H9 (cell line): ENCODE results near the gene PUM1. TPM values are rescaled to one million over a fixed set of nuclear protein-coding genes. Genes with fewer than 3 reads are reported as not detected.

Experiments
- DNase-seq: peaks from one replicate; pipeline ENCODE4 v3.0.0-alpha.2; 2017
- H2AFZ ChIP-seq: one replicate; pipeline ENCODE4 v1.6.1; 2013; ENCODE audit warnings: mild to moderate bottlenecking, low read length, control low read depth, moderate library complexity
- H2AK5ac ChIP-seq: 2 replicates; pipeline ENCODE4 v1.6.1; 2013; ENCODE audit warnings: low read length, control low read depth, mixed read lengths; ENCODE audit not compliant: insufficient read length
- H2BK120ac ChIP-seq: one replicate; pipeline ENCODE4 v1.6.1; 2013; ENCODE audit warnings: low read depth, mild to moderate bottlenecking, low read length, control low read depth, inconsistent platforms; ENCODE audit not compliant: poor library complexity, severe bottlenecking
- H2BK12ac ChIP-seq: 2 replicates; pipeline ENCODE4 v1.6.1; 2013; ENCODE audit warnings: low read length, control low read depth, mixed read lengths, low read depth; ENCODE audit not compliant: insufficient read length
- H2BK15ac ChIP-seq: 2 replicates; pipeline ENCODE4 v1.6.1; 2013; ENCODE audit warnings: low read depth, low read length, control low read depth
- H2BK20ac ChIP-seq: one replicate; pipeline ENCODE4 v1.6.1; 2013; ENCODE audit warnings: low read depth, mild to moderate bottlenecking, low read length, control low read depth, inconsistent platforms; ENCODE audit not compliant: poor library complexity, severe bottlenecking
- H2BK5ac ChIP-seq: 2 replicates; pipeline ENCODE4 v1.6.1; 2013; ENCODE audit warnings: low read length, control low read depth, mixed read lengths; ENCODE audit not compliant: insufficient read length
- H3K14ac ChIP-seq: 2 replicates; pipeline ENCODE4 v1.6.1; 2013; ENCODE audit warnings: low read length, control low read depth; ENCODE audit not compliant: insufficient read depth
- H3K18ac ChIP-seq: 2 replicates; pipeline ENCODE4 v1.6.1; 2013; ENCODE audit warnings: low read depth, mild to moderate bottlenecking, mixed read lengths, low read length, control low read depth; ENCODE audit not compliant: insufficient read length
- H3K23ac ChIP-seq: 2 replicates; pipeline ENCODE4 v1.6.1; 2013; ENCODE audit warnings: low read length, control low read depth, mixed read lengths, low read depth; ENCODE audit not compliant: insufficient read length
- H3K23me2 ChIP-seq: 2 replicates; pipeline ENCODE4 v1.6.1; 2013; ENCODE audit warnings: low read depth, mild to moderate bottlenecking, mixed read lengths, low read length, control low read depth; ENCODE audit not compliant: insufficient read length, poor library complexity, severe bottlenecking
- H3K27ac ChIP-seq: 2 replicates; pipeline ENCODE4 v1.5.1; 2013; ENCODE audit warnings: low read length, control low read depth, mixed read lengths, low read depth; ENCODE audit not compliant: insufficient read length
- H3K27me3 ChIP-seq: 2 replicates; pipeline ENCODE4 v1.6.1; 2013; ENCODE audit warnings: low read length, control low read depth, inconsistent platforms; ENCODE audit not compliant: insufficient read depth
- H3K4ac ChIP-seq: 2 replicates; pipeline ENCODE4 v1.6.1; 2013; ENCODE audit warnings: low read depth, mild to moderate bottlenecking, control low read depth, inconsistent platforms, low read length, moderate library complexity
- H3K4me1 ChIP-seq: 2 replicates; pipeline ENCODE4 v1.6.1; 2013; ENCODE audit warnings: low read length, control low read depth, inconsistent platforms; ENCODE audit not compliant: insufficient read depth
- H3K4me2 ChIP-seq: 2 replicates; pipeline ENCODE4 v1.6.1; 2013; ENCODE audit warnings: low read length, control low read depth, mixed read lengths; ENCODE audit not compliant: insufficient read length, insufficient read depth
- H3K56ac ChIP-seq: 2 replicates; pipeline ENCODE4 v1.6.1; 2013; ENCODE audit warnings: low read depth, mild to moderate bottlenecking, mixed read lengths, low read length, control low read depth; ENCODE audit not compliant: insufficient read length
- H3K79me1 ChIP-seq: 2 replicates; pipeline ENCODE4 v1.6.1; 2013; ENCODE audit warnings: low read depth, mild to moderate bottlenecking, moderate library complexity, low read length, control low read depth, inconsistent platforms; ENCODE audit not compliant: insufficient read depth, poor library complexity, severe bottlenecking
- H3K79me2 ChIP-seq: 2 replicates; pipeline ENCODE4 v1.6.1; 2013; ENCODE audit warnings: low read length, control low read depth, inconsistent platforms; ENCODE audit not compliant: insufficient read depth
- H3K9ac ChIP-seq: 2 replicates; pipeline ENCODE4 v1.6.1; 2013; ENCODE audit warnings: low read length, control low read depth, mixed read lengths; ENCODE audit not compliant: insufficient read length; ENCODE audit errors: extremely low read depth
- H3K9me3 ChIP-seq: one replicate; pipeline ENCODE4 v1.6.1; 2013; ENCODE audit warnings: low read depth, low read length, inconsistent platforms; ENCODE audit not compliant: control insufficient read depth
- H3T11ph ChIP-seq: one replicate; pipeline ENCODE4 v1.6.1; 2013; ENCODE audit warnings: mild to moderate bottlenecking, low read length, control low read depth, inconsistent platforms
- H4K20me1 ChIP-seq: one replicate; pipeline ENCODE4 v1.6.1; 2013; ENCODE audit not compliant: control insufficient read depth, insufficient read length, insufficient read depth
- H4K5ac ChIP-seq: 2 replicates; pipeline ENCODE4 v1.6.1; 2013; ENCODE audit warnings: low read depth, mild to moderate bottlenecking, mixed read lengths, low read length, control low read depth; ENCODE audit not compliant: insufficient read length
- H4K8ac ChIP-seq: replicated peaks from 2 replicates; pipeline ENCODE4 v1.6.1; 2013; ENCODE audit warnings: low read length, control low read depth, mixed read lengths, low read depth; ENCODE audit not compliant: insufficient read length
- H4K91ac ChIP-seq: 2 replicates; pipeline ENCODE4 v1.6.1; 2013; ENCODE audit warnings: low read depth, mild to moderate bottlenecking, moderate library complexity, mixed read lengths, low read length, control low read depth; ENCODE audit not compliant: insufficient read length
- H3K27ac Mint-ChIP-seq, 3 experiments: 2 replicates in 2 of 3; 3 replicates in 1 of 3; pipeline ENCODE4 v1.8.0; 2020 to 2021; ENCODE audit warnings: mixed read lengths in 3 of 3, mild to moderate bottlenecking in 1 of 3, moderate library complexity in 1 of 3
- H3K27me3 Mint-ChIP-seq: 2 replicates; pipeline ENCODE4 v1.8.0; 2021; ENCODE audit warnings: low read depth, mild to moderate bottlenecking, moderate library complexity, mixed read lengths
- H3K36me3 Mint-ChIP-seq, 3 experiments: 2 replicates in 2 of 3; 3 replicates in 1 of 3; pipeline ENCODE4 v1.8.0; 2020 to 2021; ENCODE audit warnings: low read depth in 3 of 3, mixed read lengths in 3 of 3; ENCODE audit not compliant: insufficient read depth in 1 of 3
- H3K4me1 Mint-ChIP-seq, 2 experiments: 2 replicates each; pipeline ENCODE4 v1.8.0; 2020; ENCODE audit warnings: mixed read lengths in 2 of 2
- H3K4me3 Mint-ChIP-seq, 2 experiments: 2 replicates in 1 of 2; 3 replicates in 1 of 2; pipeline ENCODE4 v1.8.0; 2020 to 2021; ENCODE audit warnings: mild to moderate bottlenecking in 2 of 2, mixed read lengths in 2 of 2, moderate library complexity in 1 of 2
- H3K9me3 Mint-ChIP-seq, 2 experiments: 2 replicates in 1 of 2; 3 replicates in 1 of 2; pipeline ENCODE4 v1.8.0; 2020; ENCODE audit warnings: mild to moderate bottlenecking in 2 of 2, mixed read lengths in 2 of 2, moderate library complexity in 1 of 2
- WGBS: extraction: QIAGEN DNeasy Blood & Tissue Kit; methylation state at CpG from one replicate; pipeline ENCODE4 v1.1.7; 2013; ENCODE audit warnings: missing lambda C conversion rate, low lambda C conversion rate, mixed read lengths; ENCODE audit not compliant: insufficient read length; ENCODE audit errors: extremely low coverage; 5-methylcytosine and 5-hydroxymethylcytosine counted together
- total RNA-seq: library from RNA; stranded (reverse); gene quantifications from 2 replicates; pipeline ENCODE4 v1.2.1, GENCODE V29; 2021
- TF ChIP-seq, protein P1 (sequence below): fragments of 200-600 bp; sonication (generic); conservative IDR thresholded peaks from 3 replicates; pipeline ENCODE4 v1.8.0; 2021; ENCODE audit warnings: antibody characterized with exemption, mild to moderate bottlenecking

The PUM1 gene
- total RNA-seq, 1 experiment from 2014 or later: 164 TPM

DNA sequence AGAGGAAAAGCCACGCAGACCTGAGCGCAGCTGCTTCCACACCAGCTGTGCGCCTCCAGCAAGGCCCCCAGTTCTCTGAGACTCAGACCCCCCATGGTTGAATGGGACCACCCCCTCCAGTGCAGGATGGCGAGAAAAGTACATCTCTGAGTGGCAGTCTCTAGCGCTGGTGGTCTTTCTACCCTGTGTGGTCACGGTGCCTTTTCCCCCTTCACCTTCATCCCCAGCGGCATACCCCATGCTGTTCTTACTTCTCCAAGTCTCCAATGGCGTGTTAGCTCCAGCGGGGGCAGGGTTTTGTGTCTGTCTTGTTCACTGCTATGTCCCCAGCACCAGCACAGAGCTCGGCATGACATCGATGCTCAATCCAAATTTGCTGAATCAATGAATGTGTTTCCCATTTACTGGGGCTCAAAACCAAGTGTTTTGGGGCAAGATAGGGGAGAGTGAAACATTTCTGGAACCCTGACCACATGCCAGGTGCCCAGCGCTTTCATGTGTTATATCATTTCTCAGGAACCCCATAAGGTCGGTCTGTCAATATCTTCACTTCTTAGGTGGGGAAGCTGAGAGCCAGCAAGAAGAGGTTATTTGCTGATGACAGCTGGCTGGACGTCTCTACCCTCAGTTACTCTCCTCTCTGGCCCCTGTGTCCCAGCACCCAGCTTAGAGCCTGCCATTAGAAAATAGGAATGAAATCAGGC lies 156.0 kb downstream of the PUM1 start:
- H2AFZ ChIP-seq: no peak overlapping the region
- H3K23me2 ChIP-seq: peaks cover 7% of the 10 kb centered on the region
- WGBS: no CpG with 5 or more reads among the region's 14 CpGs
- Mint-ChIP-seq H3K9me3 (no peaks in the 10 kb centered on the region), H3K27ac (no peak overlapping the region), H3K36me3 (no peaks in the 10 kb centered on the region), H3K4me1 (peaks cover 40 to 54% of the 10 kb centered on the region in 2 experiments), H3K4me3 (peak overlapping the region; percentile 75 to 90), H3K27me3 (peaks cover 31% of the 10 kb centered on the region)
- H3K4ac ChIP-seq: no peak overlapping the region
- H2BK15ac ChIP-seq: no peak overlapping the region
- peaks cover 6% of the 10 kb centered on the region for H4K20me1 ChIP-seq
- H3T11ph ChIP-seq: no peak overlapping the region
- H2AK5ac ChIP-seq: no peak overlapping the region
- H3K14ac ChIP-seq: no peak overlapping the region
- H3K9ac ChIP-seq: no peak overlapping the region
- 0 out of 2 replicates have a peak, but pooled peaks cover 2% of the 10 kb centered on the region for H3K79me2 ChIP-seq
- no peak overlapping the region for H3K56ac ChIP-seq
- H4K5ac ChIP-seq: no peak overlapping the region
- TF ChIP-seq, protein P1, sequence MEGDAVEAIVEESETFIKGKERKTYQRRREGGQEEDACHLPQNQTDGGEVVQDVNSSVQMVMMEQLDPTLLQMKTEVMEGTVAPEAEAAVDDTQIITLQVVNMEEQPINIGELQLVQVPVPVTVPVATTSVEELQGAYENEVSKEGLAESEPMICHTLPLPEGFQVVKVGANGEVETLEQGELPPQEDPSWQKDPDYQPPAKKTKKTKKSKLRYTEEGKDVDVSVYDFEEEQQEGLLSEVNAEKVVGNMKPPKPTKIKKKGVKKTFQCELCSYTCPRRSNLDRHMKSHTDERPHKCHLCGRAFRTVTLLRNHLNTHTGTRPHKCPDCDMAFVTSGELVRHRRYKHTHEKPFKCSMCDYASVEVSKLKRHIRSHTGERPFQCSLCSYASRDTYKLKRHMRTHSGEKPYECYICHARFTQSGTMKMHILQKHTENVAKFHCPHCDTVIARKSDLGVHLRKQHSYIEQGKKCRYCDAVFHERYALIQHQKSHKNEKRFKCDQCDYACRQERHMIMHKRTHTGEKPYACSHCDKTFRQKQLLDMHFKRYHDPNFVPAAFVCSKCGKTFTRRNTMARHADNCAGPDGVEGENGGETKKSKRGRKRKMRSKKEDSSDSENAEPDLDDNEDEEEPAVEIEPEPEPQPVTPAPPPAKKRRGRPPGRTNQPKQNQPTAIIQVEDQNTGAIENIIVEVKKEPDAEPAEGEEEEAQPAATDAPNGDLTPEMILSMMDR: no peak
- no peaks in the 10 kb centered on the region for H3K9me3 ChIP-seq
- no peak overlapping the region for H2BK5ac ChIP-seq
- H2BK12ac ChIP-seq: no peak overlapping the region
- H2BK120ac ChIP-seq: no peak overlapping the region
- H3K79me1 ChIP-seq: no peaks in the 10 kb centered on the region
- no peak overlapping the region for H2BK20ac ChIP-seq
- H3K18ac ChIP-seq: no peak overlapping the region
- no peaks in the 10 kb centered on the region for H3K27me3 ChIP-seq
- peaks cover 5% of the 10 kb centered on the region; the same call in 1 of the 2 replicates for H3K4me1 ChIP-seq
- H3K27ac ChIP-seq: no peak overlapping the region
- DNase-seq: peak; percentile 65
- peak overlapping the region; percentile 53 for H3K4me2 ChIP-seq
- no peak overlapping the region for H3K23ac ChIP-seq
- no peak overlapping the region for H4K8ac ChIP-seq
- H4K91ac ChIP-seq: no peak overlapping the region
